Caco-2 (cell line): Measurements from ENCODE around the gene ELMO2. TPM values are rescaled to one million over a fixed set of nuclear protein-coding genes. Genes with fewer than 3 reads are reported as not detected.

Experiments
- BruUV-seq: library from RNA; stranded (reverse); fragments of 400-500 nt; replicated peaks from 2 replicates; lab custom pipeline; 2021; lab: Mats Ljungman, UMichigan
- CTCF ChIA-PET: fragments of 300-600 bp; sonication (Branson Sonifier 250); formaldehyde crosslinking; loops from one replicate; lab custom pipeline; 2022; ENCODE audit warnings: antibody characterized with exemption; lab: Charles Lee
- POLR2A ChIA-PET: fragments of 300-600 bp; sonication (Branson Sonifier 250); formaldehyde crosslinking; loops from one replicate; lab custom pipeline; 2022; ENCODE audit warnings: antibody characterized with exemption; lab: Charles Lee
- DNase-seq, 2 experiments: peaks; one replicate each; pipeline versions ENCODE4 v3.0.0 to v3.0.0-alpha.2; 2020 to 2022
- H3K27me3 ChIP-seq: replicated peaks from 2 replicates; pipeline ENCODE4 v1.6.0; 2011; ENCODE audit warnings: low read length; ENCODE audit not compliant: control insufficient read depth, insufficient read depth
- H3K36me3 ChIP-seq: 2 replicates; pipeline ENCODE4 v1.5.1; 2011; ENCODE audit warnings: low read length; ENCODE audit not compliant: control insufficient read depth, insufficient read depth
- H3K4me1 ChIP-seq: fragments of 250-450 bp; sonication (Bioruptor Pico); 2 replicates; pipeline ENCODE4 v1.5.1; 2020; ENCODE audit warnings: mild to moderate bottlenecking
- H3K4me3 ChIP-seq: 2 replicates; pipeline ENCODE4 v1.5.1; 2011; ENCODE audit warnings: low read depth, mild to moderate bottlenecking, control low read depth, low read length
- H3K9me3 ChIP-seq: fragments of 250-450 bp; sonication (Bioruptor Pico); 2 replicates; pipeline ENCODE4 v1.5.1; 2020; ENCODE audit warnings: mild to moderate bottlenecking, moderate library complexity
- H3K27ac Mint-ChIP-seq: one replicate; pipeline ENCODE4 v1.8.0; 2022; ENCODE audit warnings: mixed read lengths; ENCODE audit not compliant: unreplicated experiment
- H3K27me3 Mint-ChIP-seq: one replicate; pipeline ENCODE4 v1.8.0; 2022; ENCODE audit warnings: mixed read lengths; ENCODE audit not compliant: insufficient read depth, unreplicated experiment
- H3K36me3 Mint-ChIP-seq: one replicate; pipeline ENCODE4 v1.8.0; 2022; ENCODE audit warnings: mild to moderate bottlenecking, mixed read lengths; ENCODE audit not compliant: insufficient read depth, unreplicated experiment
- H3K4me1 Mint-ChIP-seq: one replicate; pipeline ENCODE4 v1.8.0; 2022; ENCODE audit warnings: low read depth, mixed read lengths; ENCODE audit not compliant: unreplicated experiment
- H3K4me3 Mint-ChIP-seq: one replicate; pipeline ENCODE4 v1.8.0; 2022; ENCODE audit warnings: mild to moderate bottlenecking, moderate library complexity, mixed read lengths; ENCODE audit not compliant: unreplicated experiment
- H3K9me3 Mint-ChIP-seq: one replicate; pipeline ENCODE4 v1.8.0; 2022; ENCODE audit warnings: mixed read lengths; ENCODE audit not compliant: unreplicated experiment
- intact Hi-C: fragments of 100-400 bp; cut with micrococcal nuclease; formaldehyde crosslinking; loops from one replicate; pipeline ENCODE4 v1.10.0; 2022; ENCODE audit not compliant: unreplicated experiment
- total RNA-seq: library from RNA; stranded (reverse); gene quantifications from 2 replicates; pipeline ENCODE4 v1.2.3, GENCODE V29; 2022
- TF ChIP-seq, protein P1 (sequence below), 2 experiments: fragments of 200-600 bp in 1 of 2; IDR thresholded peaks; 1 replicate in 1 of 2; 2 replicates in 1 of 2; pipeline versions ENCODE4 v1.5.1 to v1.8.0; 2011 to 2022; ENCODE audit warnings: antibody characterized with exemption in 1 of 2, control low read depth in 1 of 2, inconsistent platforms in 1 of 2, low read depth in 1 of 2, low read length in 1 of 2, mild to moderate bottlenecking in 1 of 2, moderate library complexity in 1 of 2; ENCODE audit not compliant: insufficient read depth in 1 of 2, severe bottlenecking in 1 of 2, unreplicated experiment in 1 of 2

ELMO2 gene
- total RNA-seq, 1 experiment from 2014 or later: 82.4 TPM

DNA sequence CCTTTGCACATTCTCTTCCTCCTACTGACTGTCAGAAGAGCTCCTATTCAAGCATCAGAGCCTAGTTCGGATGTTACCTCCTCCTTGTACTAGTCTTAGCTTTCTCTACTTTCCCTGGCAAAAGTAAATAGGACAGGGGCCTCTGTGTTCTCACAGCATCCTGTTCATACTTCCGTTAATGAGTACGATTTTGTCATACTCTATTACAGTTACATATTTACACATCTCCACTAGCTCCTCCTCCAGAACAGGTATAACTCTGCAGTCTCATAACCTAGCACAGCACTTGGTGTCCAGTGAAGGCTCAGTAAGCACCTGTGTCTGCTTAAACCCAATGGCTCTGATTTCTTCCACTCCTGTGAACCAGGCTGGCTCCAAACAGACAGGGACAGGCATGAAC, 7.0 kb downstream of the ELMO2 start:
- Mint-ChIP-seq H3K4me3 (no peak overlapping the region), H3K27me3 (no peaks in the 10 kb centered on the region), H3K4me1 (no peaks in the 10 kb centered on the region), H3K9me3 (no peaks in the 10 kb centered on the region), H3K27ac (no peak overlapping the region), H3K36me3 (peaks cover 12% of the 10 kb centered on the region)
- CTCF ChIA-PET: interaction anchor here (0.9 kb wide), 1 partner anchor 39 kb away, joined by 3 read pairs; no protein-coding TSS in a partner anchor
- no peak for DNase-seq
- H3K27me3 ChIP-seq: no peaks in the 10 kb centered on the region
- no peaks in the 10 kb centered on the region for H3K9me3 ChIP-seq
- POLR2A ChIA-PET: interaction anchor here (1.2 kb wide), 1 partner anchor 35 kb away, joined by 6 read pairs; no protein-coding TSS in a partner anchor
- H3K4me1 ChIP-seq: no peaks in the 10 kb centered on the region
- TF ChIP-seq, protein P1, sequence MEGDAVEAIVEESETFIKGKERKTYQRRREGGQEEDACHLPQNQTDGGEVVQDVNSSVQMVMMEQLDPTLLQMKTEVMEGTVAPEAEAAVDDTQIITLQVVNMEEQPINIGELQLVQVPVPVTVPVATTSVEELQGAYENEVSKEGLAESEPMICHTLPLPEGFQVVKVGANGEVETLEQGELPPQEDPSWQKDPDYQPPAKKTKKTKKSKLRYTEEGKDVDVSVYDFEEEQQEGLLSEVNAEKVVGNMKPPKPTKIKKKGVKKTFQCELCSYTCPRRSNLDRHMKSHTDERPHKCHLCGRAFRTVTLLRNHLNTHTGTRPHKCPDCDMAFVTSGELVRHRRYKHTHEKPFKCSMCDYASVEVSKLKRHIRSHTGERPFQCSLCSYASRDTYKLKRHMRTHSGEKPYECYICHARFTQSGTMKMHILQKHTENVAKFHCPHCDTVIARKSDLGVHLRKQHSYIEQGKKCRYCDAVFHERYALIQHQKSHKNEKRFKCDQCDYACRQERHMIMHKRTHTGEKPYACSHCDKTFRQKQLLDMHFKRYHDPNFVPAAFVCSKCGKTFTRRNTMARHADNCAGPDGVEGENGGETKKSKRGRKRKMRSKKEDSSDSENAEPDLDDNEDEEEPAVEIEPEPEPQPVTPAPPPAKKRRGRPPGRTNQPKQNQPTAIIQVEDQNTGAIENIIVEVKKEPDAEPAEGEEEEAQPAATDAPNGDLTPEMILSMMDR (IDR thresholded peaks at IDR 0.05; ENCODE audit: insufficient read depth in 1 of 2, low read depth in 1 of 2, low read length in 1 of 2, severe bottlenecking in 1 of 2, unreplicated experiment in 1 of 2): no peak
- intact Hi-C loops: no loop called here
- H3K4me3 ChIP-seq: no peak overlapping the region
- BruUV-seq: no TSS peak
- 0 out of 2 replicates have a peak, but pooled peaks cover 3% of the 10 kb centered on the region for H3K36me3 ChIP-seq

DNA sequence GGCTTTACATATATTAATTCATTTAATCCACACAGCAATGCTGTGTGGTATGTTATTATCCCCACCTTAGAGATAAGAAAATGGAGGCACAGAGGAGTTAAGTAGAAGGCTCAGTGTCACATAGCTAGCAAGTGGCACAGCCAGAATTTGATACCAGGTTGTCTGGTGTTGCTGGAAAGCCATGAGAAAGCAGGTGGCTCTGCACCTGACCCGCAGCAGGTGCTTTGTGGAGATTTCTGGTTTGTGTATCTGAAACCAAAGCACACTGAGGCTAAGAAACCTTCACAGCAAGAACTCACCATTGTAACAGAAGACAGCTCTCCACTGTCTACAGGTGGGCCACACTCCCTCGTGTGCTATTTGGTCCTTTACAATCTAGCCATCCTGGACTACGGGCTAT, 7.5 kb downstream of the ELMO2 start:
- no peaks in the 10 kb centered on the region for H3K9me3 Mint-ChIP-seq
- TF ChIP-seq, protein P1 (IDR thresholded peaks at IDR 0.05; ENCODE audit: insufficient read depth in 1 of 2, low read depth in 1 of 2, low read length in 1 of 2, severe bottlenecking in 1 of 2, unreplicated experiment in 1 of 2): no peak
- no peaks in the 10 kb centered on the region for H3K4me1 Mint-ChIP-seq
- H3K27me3 ChIP-seq: no peaks in the 10 kb centered on the region
- no peak overlapping the region for H3K4me3 Mint-ChIP-seq
- H3K27me3 Mint-ChIP-seq: no peaks in the 10 kb centered on the region
- no peak overlapping the region for H3K4me3 ChIP-seq
- H3K9me3 ChIP-seq: no peaks in the 10 kb centered on the region
- no peaks in the 10 kb centered on the region for H3K4me1 ChIP-seq
- H3K36me3 ChIP-seq: 0 out of 2 replicates have a peak, but pooled peaks cover 3% of the 10 kb centered on the region
- ChIA-PET POLR2A (interaction anchor here (1.2 kb wide), 1 partner anchor 35 kb away, joined by 6 read pairs; no protein-coding TSS in a partner anchor), CTCF (interaction anchor here (0.9 kb wide), 1 partner anchor 39 kb away, joined by 3 read pairs; no protein-coding TSS in a partner anchor)
- H3K27ac Mint-ChIP-seq: no peak overlapping the region
- intact Hi-C loops: no loop called here
- peaks cover 12% of the 10 kb centered on the region for H3K36me3 Mint-ChIP-seq
- no TSS peak for BruUV-seq
- no peak for DNase-seq

DNA sequence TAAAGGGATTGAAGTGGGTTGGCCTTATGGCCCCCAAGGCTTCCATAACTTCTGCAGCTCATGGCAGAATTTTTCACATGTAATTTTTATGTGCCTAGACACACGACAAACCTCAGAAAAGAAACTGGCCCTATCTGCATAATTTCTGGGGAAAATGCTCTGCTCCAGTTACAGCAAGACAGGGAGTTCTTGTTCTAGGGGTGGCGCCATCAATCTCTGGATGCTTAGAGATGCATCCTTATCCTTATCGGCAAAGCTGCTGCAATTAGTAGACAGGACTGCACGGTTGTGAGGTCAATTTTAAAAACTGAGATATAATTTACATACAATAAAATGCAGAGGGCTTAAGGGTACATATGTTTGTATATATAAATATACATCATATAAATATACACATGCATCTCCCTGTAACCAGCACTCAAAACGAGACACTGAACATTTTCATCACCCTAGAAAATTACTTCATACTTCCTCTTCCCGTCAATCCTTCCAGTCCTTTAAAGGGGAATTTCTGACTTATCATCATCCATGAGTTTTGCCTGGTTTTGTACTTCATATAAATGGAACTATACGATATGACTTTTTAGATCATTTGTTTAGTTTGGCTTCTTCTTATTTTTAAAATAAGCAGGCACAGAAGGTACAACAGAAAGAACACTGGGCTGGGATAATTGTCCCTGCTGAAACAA, 10.2 kb downstream of the ELMO2 start:
- TF ChIP-seq, protein P1 (IDR thresholded peaks at IDR 0.05; ENCODE audit: insufficient read depth in 1 of 2, low read depth in 1 of 2, low read length in 1 of 2, severe bottlenecking in 1 of 2, unreplicated experiment in 1 of 2): no peak
- H3K27me3 Mint-ChIP-seq: no peaks in the 10 kb centered on the region
- peaks cover 28% of the 10 kb centered on the region for H3K36me3 Mint-ChIP-seq
- no TSS peak for BruUV-seq
- no peak overlapping the region for H3K27ac Mint-ChIP-seq
- Histone ChIP-seq H3K4me1 (no peaks in the 10 kb centered on the region), H3K4me3 (no peak overlapping the region), H3K36me3 (peaks cover 8% of the 10 kb centered on the region), H3K27me3 (no peaks in the 10 kb centered on the region), H3K9me3 (no peaks in the 10 kb centered on the region)
- ChIA-PET POLR2A (no interaction called here), CTCF (no interaction called here)
- H3K4me1 Mint-ChIP-seq: no peaks in the 10 kb centered on the region
- H3K4me3 Mint-ChIP-seq: no peak overlapping the region
- H3K9me3 Mint-ChIP-seq: no peaks in the 10 kb centered on the region
- DNase-seq: no peak
- intact Hi-C loops: no loop called here
